Activated naive CD8-positive, alpha-beta T cell treated with anti-CD3 and anti-CD28 coated beads, Interleukin-2, amount 50 U/mL, for 16 hours (primary cell): ENCODE data around the gene SMKR1.
"Not testable (repeated sequence)": the region's sequence is repeated elsewhere in the genome, so short reads cannot be mapped to it uniquely, and the experiment has no call there.

Source experiments
- DNase-seq: peaks from one replicate; pipeline ENCODE4 v3.0.0-alpha.2; 2020; ENCODE audit warnings: low read depth, low spot score

SMKR1 gene

DNA sequence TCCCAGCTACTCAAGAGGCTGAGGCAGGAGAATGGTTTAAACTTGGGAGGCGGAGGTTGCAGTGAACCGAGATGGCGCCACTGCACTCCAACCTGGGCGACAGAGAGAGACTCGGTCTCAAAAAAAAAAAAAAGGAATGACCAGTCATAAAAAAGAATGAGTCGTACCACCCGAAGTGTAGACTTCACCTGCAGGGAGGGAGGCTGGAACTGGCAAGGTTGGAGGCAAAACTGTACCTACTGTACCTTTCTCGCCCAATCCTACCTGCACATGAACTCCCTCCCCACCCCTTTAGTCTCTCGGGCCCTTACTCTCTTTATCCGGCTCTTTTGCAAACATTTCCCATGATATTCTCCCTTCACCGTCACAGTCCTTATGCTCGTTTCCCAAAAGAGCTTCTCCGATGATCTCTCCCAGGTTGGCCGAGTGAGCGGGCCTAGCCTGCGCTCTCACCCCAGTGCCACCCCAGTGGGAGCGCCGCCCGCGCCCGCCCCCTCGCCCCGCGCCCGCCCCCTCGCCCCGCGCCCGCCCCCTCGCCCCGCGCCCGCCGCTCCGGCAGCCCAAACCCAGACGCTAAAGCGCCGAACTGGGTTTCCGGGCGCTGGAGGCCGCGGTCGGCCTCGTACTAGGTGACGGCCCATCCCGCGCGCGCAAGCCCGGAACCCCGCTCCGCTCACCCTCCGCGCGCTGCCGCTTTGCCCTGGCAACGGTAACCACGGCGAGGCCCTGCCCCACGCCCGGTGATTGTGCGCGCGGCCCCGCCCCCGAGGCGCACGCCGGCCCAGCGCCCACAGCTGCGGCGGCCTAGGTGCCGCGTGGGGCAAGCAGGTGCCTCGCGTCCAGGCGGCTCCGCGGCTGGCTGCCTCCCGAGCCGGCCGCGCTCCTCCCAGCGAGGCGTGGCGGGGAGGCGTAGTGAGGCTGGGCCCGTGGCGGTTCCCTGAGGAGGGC is at the start of gene SMKR1:
TSS of gene SMKR1 (plus strand) at position 772 of the 948 bp plus-strand sequence. CDS start 294 bp downstream, outside the sequence.
- DNase-seq: peak; percentile 82

GRCh38 chr7:129452589-129453231 is 49.6 kb upstream of the SMKR1 start:
- no peak for DNase-seq

GRCh38 chr7:129453510-129454248 is 48.7 kb upstream of the SMKR1 start:
- DNase-seq: no peak

GRCh38 chr7:129454249-129454551 is 48.1 kb upstream of the SMKR1 start:
- DNase-seq: no peak

DNA sequence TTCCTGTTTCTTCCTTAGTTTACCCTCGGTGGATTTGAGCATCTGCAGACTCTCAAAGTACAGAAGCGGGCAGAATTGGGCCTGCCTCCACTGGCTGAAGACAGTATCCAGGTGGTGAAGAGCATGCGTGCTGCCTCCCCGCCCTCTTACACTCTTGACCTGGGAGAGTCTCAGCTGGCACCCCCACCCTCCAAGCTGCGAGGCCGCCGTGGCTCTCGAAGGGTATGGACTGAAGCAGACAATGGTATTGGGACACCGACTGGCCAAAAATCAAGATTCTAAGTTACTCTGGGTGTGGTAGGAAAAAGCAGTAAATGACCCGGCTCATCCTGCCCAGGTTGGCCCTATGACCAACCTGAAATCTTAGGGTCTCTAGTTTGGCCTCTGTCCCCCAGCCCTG is 45.9 kb upstream of the SMKR1 start:
- no peak for DNase-seq

GRCh38 chr7:129457101-129457500 is 45.2 kb upstream of the SMKR1 start:
- DNase-seq: no peak

DNA sequence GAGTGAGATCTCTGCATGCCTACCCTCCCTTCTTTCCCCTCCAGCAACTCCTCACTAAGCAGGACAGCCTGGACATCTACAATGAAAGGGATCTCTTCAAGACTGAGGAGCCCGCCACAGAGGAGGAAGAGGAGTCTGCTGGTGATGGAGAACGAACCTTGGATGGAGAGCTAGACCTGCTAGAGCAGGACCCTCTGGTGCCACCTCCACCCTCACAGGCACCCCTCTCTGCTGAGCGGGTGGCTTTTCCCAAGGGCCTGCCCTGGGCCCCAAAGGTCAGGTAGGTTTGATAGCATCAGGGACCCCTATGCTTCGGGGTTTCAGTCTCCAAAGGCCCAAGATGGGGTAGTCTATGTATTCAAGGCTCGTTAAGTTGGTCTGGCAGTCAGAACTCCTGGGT is 44.2 kb upstream of the SMKR1 start:
- DNase-seq: no peak

DNA sequence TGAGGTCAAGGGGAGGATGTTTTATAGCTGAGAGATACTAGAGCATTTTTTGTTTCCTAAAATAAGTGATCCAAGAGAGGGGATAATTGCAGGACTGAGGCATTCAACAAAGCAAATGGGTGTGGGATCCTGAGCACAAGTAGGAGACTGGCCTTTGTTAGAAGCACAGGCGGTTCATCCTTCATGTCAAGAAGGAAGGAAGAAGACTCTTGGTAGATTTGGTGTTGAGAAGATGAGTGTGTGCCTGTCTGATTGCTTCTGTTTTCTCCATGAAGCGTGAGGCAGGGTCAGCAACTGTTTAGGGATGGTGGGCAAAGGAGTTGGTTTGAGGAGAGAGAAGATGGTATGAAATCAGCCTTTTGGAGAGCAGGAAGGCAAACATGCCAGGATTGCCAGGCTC is 40.5 kb upstream of the SMKR1 start:
- DNase-seq: no peak

DNA sequence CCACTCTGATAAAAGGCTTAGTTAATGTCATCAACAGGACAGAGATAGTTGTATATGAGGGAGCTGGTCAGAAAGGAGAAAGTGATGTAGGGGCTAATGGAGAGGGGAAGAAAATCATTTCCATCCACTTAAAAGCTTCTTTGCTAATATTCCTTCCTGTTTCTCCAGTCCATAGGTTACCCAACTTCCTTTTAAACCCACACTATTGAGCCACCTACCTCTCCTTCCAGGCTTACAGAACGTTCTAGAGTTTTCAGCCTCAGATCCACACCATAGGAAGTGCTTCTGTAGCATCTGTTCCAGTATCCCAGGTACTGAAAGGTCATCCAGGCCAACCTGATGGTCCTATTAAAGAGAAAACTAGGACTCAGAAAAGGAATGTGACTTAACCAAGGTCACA is 39.9 kb upstream of the SMKR1 start:
- no peak for DNase-seq

GRCh38 chr7:129464194-129464593 is 38.1 kb upstream of the SMKR1 start:
- no peak for DNase-seq

DNA sequence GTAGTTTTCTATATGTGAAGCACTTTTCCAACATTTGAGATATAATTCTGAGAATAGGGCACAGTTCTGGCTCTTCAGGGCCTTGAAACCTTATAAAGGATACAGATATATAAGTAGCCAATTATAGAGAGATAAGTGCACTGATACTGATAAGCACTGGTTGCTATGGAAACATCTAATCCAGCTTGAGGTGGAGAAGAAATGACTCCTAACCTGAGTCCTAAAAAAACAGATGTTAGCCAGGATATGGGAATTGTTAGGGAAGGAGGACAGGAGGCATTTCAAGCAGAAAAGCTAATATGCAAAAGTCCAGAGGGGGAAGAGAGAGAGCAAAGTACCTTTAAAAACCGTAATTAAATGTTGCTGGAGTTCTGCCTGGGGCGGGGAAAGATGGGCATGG is 37.3 kb upstream of the SMKR1 start:
- no peak for DNase-seq

DNA sequence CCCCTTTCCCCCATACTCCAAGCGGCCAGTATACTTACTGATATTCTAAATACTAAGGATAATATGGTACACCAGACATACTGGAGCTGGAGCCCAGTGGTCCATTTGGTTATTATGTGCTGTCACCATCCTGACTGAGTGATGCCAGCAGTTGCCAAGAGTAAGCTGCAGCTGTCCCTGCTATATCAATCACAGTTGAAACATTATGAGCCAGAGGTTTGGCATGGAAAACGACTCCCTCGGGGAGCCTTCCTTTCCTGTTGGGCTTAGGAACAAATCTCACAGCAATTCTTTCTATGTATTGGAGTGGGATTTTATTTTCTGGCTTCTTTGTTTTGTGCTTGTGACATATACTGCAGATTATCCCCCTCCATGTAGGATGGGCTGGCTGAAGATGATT is 35.5 kb upstream of the SMKR1 start:
- no peak for DNase-seq

- no peak for DNase-seq
These were observed 34.2 kb upstream of the SMKR1 start for GRCh38 chr7:129468087-129468486.

DNA sequence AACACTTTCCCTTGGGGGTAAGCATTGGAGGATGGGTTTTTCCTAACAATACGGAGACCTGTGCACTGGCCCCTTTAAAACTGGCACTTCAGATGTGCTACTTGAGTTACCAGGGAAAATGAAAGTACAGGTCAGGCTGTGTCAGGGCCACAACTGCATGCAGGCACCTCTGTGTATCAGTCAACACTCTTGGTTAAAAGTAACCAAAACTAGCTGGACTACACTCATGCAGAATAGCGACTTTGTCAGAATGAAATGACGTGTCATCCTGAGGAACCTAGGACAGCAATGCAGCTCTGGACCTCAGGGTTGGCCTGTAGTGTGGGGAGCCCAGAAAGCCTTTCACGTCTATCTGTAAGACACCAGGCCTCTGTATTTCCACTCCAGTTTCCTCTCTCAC is 33.8 kb upstream of the SMKR1 start:
- no peak for DNase-seq

DNA sequence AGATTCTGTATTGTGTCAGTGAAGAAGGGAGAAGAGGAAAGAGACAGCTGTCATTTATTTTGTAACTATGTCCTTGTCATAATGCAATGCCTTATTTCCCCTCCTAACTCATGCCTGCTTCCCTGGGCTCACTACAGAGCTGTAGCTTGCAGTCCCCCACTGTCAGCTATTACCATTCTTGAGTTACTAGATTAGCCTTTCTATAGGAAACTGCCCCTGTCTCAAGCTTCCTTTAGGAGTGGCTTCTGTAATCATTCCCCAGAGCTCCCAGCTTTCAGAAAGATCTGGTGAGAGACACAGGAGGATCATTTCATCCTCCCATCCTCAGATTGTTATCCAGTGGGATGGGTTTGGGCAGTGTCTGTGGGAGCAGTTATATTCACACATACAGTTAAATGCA is 32.4 kb upstream of the SMKR1 start:
- DNase-seq: no peak

GRCh38 chr7:129470411-129470810 is 31.9 kb upstream of the SMKR1 start:
- no peak for DNase-seq

GRCh38 chr7:129471402-129471827 is 30.9 kb upstream of the SMKR1 start:
- no peak for DNase-seq

GRCh38 chr7:129475931-129476330 is 26.4 kb upstream of the SMKR1 start:
- not testable (repeated sequence) for DNase-seq

GRCh38 chr7:129476398-129476797 is 25.9 kb upstream of the SMKR1 start:
- DNase-seq: not testable (repeated sequence)

- DNase-seq: no peak
These were observed 22.5 kb upstream of the SMKR1 start for GRCh38 chr7:129479831-129480230.

GRCh38 chr7:129480674-129481363 is 21.5 kb upstream of the SMKR1 start:
- no peak for DNase-seq

DNA sequence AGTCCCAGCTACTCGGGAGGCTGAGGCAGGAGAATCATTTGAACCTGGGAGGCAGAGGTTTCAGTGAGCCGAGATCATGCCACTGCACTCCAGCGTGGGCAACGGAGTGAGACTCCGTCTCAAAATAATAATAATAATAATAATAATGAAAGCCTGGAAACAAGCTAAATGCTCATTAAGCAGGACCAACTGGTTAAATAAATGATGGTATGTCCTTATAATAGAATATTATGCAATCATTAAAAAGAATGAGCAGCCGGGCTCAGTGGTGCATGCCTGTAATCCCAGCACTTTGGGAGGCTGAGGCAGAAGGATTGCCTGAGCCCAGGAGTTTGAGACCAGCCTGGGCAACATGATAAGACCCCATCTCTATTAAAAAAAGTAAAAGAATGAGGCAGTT is 21.0 kb upstream of the SMKR1 start:
- not testable (repeated sequence) for DNase-seq
